Lung (tissue), 12 donors: ENCODE measurements around the gene ZNF121. TPM values are rescaled to one million over a fixed set of nuclear protein-coding genes. Genes with fewer than 3 reads are reported as not detected.

Experiments
- ATAC-seq: fragments of 200-7000 bp; cut with Tn5 transposase; one replicate; pipeline ENCODE4 v1.9.1; 2020; ENCODE audit warnings: moderate number of reproducible peaks; ENCODE audit not compliant: insufficient read depth, low FRiP score
- DNase-seq, 3 donors: peaks; one replicate each; pipeline ENCODE4 v3.0.0-alpha.2; 2013 to 2017
- H3K27ac ChIP-seq, 2 donors: one replicate each; pipeline ENCODE4 v1.5.1; 2013; ENCODE audit warnings: mild to moderate bottlenecking in 2 of 2, moderate library complexity in 2 of 2, control low read depth in 1 of 2, inconsistent platforms in 1 of 2, low read depth in 1 of 2, low read length in 1 of 2
- H3K27me3 ChIP-seq, 3 donors: one replicate each; pipeline ENCODE4 v1.5.1; 2013; ENCODE audit warnings: low read length in 2 of 3; ENCODE audit not compliant: control insufficient read depth in 3 of 3, insufficient read depth in 3 of 3
- H3K36me3 ChIP-seq, 4 donors: one replicate each; pipeline ENCODE4 v1.5.1; 2013; ENCODE audit warnings: low read length in 4 of 4, mild to moderate bottlenecking in 1 of 4, moderate library complexity in 1 of 4; ENCODE audit not compliant: control insufficient read depth in 4 of 4, insufficient read depth in 4 of 4
- H3K4me1 ChIP-seq, 5 donors: one replicate each; pipeline ENCODE4 v1.5.1; 2013; ENCODE audit warnings: low read length in 5 of 5, mild to moderate bottlenecking in 2 of 5, moderate library complexity in 1 of 5; ENCODE audit not compliant: control insufficient read depth in 5 of 5, insufficient read depth in 5 of 5
- H3K4me3 ChIP-seq: one replicate; pipeline ENCODE4 v1.5.1; 2013; ENCODE audit warnings: mild to moderate bottlenecking, control low read depth, moderate library complexity
- H3K9ac ChIP-seq, 2 donors: one replicate each; pipeline ENCODE4 v1.5.1; 2013; ENCODE audit warnings: low read length in 2 of 2, control low read depth in 1 of 2; ENCODE audit not compliant: insufficient read depth in 1 of 2
- H3K9me3 ChIP-seq, 4 donors: one replicate each; pipeline ENCODE4 v1.5.1; 2013; ENCODE audit warnings: low read length in 3 of 4, mild to moderate bottlenecking in 1 of 4, moderate library complexity in 1 of 4; ENCODE audit not compliant: control insufficient read depth in 4 of 4, insufficient read depth in 3 of 4
- WGBS, 2 donors: extraction: QIAGEN DNeasy Blood & Tissue Kit; methylation state at CpG; one replicate each; pipeline ENCODE4 v1.1.7; 2013; 5-methylcytosine and 5-hydroxymethylcytosine counted together
- polyA plus RNA-seq, 2 donors: library from polyadenylated mRNA; stranded (reverse); fragments of 200-250 nt; gene quantifications; one replicate each; pipeline ENCODE4 v1.2.1, GENCODE V29; 2013
- total RNA-seq, 2 donors: library from RNA; depleted of rRNA in 1 of 2; stranded (reverse); fragments of >200 nt in 1 of 2; gene quantifications; one replicate each; pipeline ENCODE4 v1.2.1, GENCODE V29; 2014 to 2021
- TF ChIP-seq, protein P1 (sequence below): IDR thresholded peaks from 2 replicates; pipeline ENCODE4 v1.5.1; 2012; ENCODE audit warnings: mild to moderate bottlenecking; ENCODE audit errors: control extremely low read depth, extremely low read depth
- donor health status: control.
- donor health status: control.
- donor health status: Bipolar disorder and iron deficiency.
- donor health status: healthy.
- donor health status: DM: yes; HTN: yes; CAD: no.

Gene ZNF121
- total and polyA plus RNA-seq, 4 donors = 4.7 to 49.3 (median 17.6) TPM

DNA sequence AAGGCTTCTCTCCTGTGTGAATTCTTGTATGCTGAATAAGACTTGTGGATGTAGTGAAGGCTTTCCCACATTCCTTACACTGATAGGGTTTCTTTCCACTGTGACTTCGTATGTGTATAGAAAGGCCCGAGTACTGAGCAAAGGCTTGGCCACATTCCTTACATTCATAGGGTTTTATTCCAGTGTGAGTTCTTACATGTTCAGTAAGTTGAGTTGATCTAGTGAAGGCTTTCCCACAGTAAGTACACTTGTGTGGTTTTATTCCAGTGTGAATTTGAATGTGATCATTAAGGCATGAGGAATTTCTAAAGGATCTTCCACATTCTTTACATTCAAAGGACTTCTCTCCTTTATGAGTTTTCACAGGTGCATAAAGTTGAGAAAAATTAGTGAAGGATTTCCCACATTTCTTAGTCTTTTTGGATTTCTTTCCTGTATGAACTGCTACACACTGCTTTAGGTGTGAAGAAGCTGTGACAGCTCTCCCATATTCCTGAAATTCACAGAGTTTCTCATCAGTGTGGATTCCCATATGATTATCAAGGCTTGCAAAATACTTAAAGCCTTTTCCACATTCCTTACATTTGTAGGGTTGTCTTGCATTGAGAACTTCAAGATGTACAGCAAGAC lies 26.3 kb upstream of the ZNF121 start:
- Histone ChIP-seq H3K4me3 (no peak overlapping the region), H3K9me3 (peaks cover 7 to 53% (median 32%) of the 10 kb centered on the region in 4 donors), H3K27me3 (no peaks in the 10 kb centered on the region), H3K4me1 (no peaks in the 10 kb centered on the region), H3K27ac (no peak overlapping the region), H3K36me3 (peaks cover 37 to 75% (median 64%) of the 10 kb centered on the region in 4 donors), H3K9ac (no peak overlapping the region)
- 96 to 97% methylated on average over 2 of the region's 2 CpGs for WGBS, 2 donors
- ATAC-seq (no peak), DNase-seq (no peak)
- TF ChIP-seq, protein P1, sequence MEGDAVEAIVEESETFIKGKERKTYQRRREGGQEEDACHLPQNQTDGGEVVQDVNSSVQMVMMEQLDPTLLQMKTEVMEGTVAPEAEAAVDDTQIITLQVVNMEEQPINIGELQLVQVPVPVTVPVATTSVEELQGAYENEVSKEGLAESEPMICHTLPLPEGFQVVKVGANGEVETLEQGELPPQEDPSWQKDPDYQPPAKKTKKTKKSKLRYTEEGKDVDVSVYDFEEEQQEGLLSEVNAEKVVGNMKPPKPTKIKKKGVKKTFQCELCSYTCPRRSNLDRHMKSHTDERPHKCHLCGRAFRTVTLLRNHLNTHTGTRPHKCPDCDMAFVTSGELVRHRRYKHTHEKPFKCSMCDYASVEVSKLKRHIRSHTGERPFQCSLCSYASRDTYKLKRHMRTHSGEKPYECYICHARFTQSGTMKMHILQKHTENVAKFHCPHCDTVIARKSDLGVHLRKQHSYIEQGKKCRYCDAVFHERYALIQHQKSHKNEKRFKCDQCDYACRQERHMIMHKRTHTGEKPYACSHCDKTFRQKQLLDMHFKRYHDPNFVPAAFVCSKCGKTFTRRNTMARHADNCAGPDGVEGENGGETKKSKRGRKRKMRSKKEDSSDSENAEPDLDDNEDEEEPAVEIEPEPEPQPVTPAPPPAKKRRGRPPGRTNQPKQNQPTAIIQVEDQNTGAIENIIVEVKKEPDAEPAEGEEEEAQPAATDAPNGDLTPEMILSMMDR = no peak

DNA sequence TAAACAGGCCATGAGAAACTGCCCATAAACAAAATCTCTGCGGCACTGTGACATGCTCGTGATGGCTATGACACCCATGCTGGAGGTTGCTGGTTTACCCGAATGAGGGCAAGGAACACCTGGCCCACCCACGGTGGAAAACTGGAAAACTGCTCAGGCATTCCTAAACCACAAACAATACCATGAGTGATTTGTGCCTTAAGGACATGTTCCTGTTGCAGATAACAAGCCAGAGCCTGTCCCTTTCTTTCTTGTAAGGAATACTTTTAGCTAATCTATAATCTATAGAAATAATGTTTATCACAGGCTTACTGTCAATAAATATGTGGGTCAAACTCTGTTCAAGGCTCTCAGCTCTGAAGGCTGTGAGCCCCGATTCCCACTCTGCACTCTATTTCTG lies 24.6 kb upstream of the ZNF121 start:
- Histone ChIP-seq H3K9ac (no peak overlapping the region), H3K27me3 (no peaks in the 10 kb centered on the region), H3K9me3 (peaks cover 7 to 57% (median 32%) of the 10 kb centered on the region in 4 donors), H3K4me3 (no peak overlapping the region), H3K36me3 (peaks cover 33 to 58% (median 51%) of the 10 kb centered on the region in 4 donors), H3K4me1 (no peaks in the 10 kb centered on the region), H3K27ac (no peak overlapping the region)
- WGBS, 2 donors = 95 to 97% methylated on average over 5 of the region's 5 CpGs
- ATAC-seq (no peak), DNase-seq (no peak)
- TF ChIP-seq, protein P1 = no peak

DNA sequence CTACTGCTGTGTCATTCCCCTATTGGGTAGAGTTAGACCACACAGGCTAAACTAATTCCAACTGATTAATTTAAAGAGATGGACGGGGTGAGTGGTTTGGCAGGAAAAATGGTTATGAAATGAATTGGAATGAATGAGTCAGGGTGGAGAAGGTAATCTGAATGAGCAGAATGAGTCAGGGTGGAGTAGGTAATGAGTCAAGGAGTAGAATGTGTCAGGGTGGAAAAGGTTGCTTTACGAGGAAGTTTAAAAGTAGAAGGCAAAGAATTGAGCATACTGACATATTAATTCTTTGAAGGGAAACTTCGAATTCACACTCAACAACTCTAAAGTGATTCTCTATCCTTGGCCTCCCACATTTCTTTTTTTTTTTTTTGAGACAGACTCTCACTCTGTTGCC lies 12.7 kb upstream of the ZNF121 start:
- ATAC-seq (no peak), DNase-seq (no peak)
- Histone ChIP-seq H3K27ac (no peak overlapping the region), H3K36me3 (no peaks in the 10 kb centered on the region), H3K4me3 (no peak overlapping the region), H3K9ac (no peak overlapping the region), H3K4me1 (no peaks in the 10 kb centered on the region), H3K9me3 (peaks cover 0 to 13% (median 6%) of the 10 kb centered on the region in 4 donors), H3K27me3 (no peaks in the 10 kb centered on the region)
- TF ChIP-seq, protein P1 = no peak
- 83 to 89% methylated on average over 3 of the region's 3 CpGs for WGBS, 2 donors
